IMR-90 (cell line): ENCODE measurements around the gene ZNF582. TPM values are rescaled to one million over a fixed set of nuclear protein-coding genes. Genes with fewer than 3 reads are reported as not detected.

Source experiments
- ATAC-seq: fragments of 200-7000 bp; cut with Tn5 transposase; 2 replicates; pipeline ENCODE4 v1.9.1; 2020; ENCODE audit warnings: low read depth, mild to moderate bottlenecking, moderate library complexity
- BruUV-seq: library from RNA; stranded (reverse); fragments of 400-500 nt; replicated peaks from 2 replicates; lab custom pipeline; 2021; lab: Mats Ljungman, UMichigan
- CTCF ChIA-PET: fragments of 300-600 bp; formaldehyde crosslinking; extraction: SDS; loops from one replicate; lab custom pipeline; 2021; ENCODE audit warnings: antibody characterized with exemption; lab: Yijun Ruan, JAX
- POLR2A ChIA-PET: fragments of 300-600 bp; sonication (Branson Sonifier 250); formaldehyde crosslinking; loops from one replicate; lab custom pipeline; 2022; ENCODE audit warnings: antibody characterized with exemption; ENCODE audit not compliant: unreplicated experiment; lab: Charles Lee
- DNase-seq: peaks from one replicate; pipeline ENCODE4 v3.0.0; 2013
- H2AFZ ChIP-seq: replicated peaks from 2 replicates; pipeline ENCODE3; 2013; ENCODE audit warnings: low read length, mild to moderate bottlenecking; ENCODE audit not compliant: poor library complexity
- H2AK5ac ChIP-seq: 2 replicates; pipeline ENCODE4 v1.6.1; 2013; ENCODE audit warnings: low read depth, low read length, inconsistent platforms
- H2AK9ac ChIP-seq: replicated peaks from 2 replicates; pipeline ENCODE3; 2013; ENCODE audit warnings: mild to moderate bottlenecking, low read depth, low read length, moderate library complexity; ENCODE audit not compliant: poor library complexity
- H2BK120ac ChIP-seq: 2 replicates; pipeline ENCODE4 v1.6.1; 2013; ENCODE audit warnings: low read depth, low read length, inconsistent platforms
- H2BK15ac ChIP-seq: 3 replicates; pipeline ENCODE4 v1.6.1; 2013; ENCODE audit warnings: low read depth, low read length, inconsistent platforms
- H2BK20ac ChIP-seq: 2 replicates; pipeline ENCODE4 v1.6.1; 2013; ENCODE audit warnings: low read depth, mild to moderate bottlenecking, inconsistent platforms, low read length, moderate library complexity
- H2BK5ac ChIP-seq: 2 replicates; pipeline ENCODE4 v1.6.1; 2013; ENCODE audit warnings: mild to moderate bottlenecking, low read depth, low read length, inconsistent platforms; ENCODE audit not compliant: poor library complexity, severe bottlenecking
- H3K14ac ChIP-seq: replicated peaks from 2 replicates; pipeline ENCODE4 v1.6.1; 2013; ENCODE audit warnings: low read depth, low read length, inconsistent platforms
- H3K18ac ChIP-seq: 2 replicates; pipeline ENCODE4 v1.6.1; 2013; ENCODE audit warnings: low read depth, low read length, control low read depth
- H3K23ac ChIP-seq: 2 replicates; pipeline ENCODE4 v1.6.1; 2013; ENCODE audit warnings: low read depth, low read length, inconsistent platforms
- H3K27ac ChIP-seq: 2 replicates; pipeline ENCODE4 v1.5.1; 2013; ENCODE audit warnings: mild to moderate bottlenecking, control low read depth, low read length; ENCODE audit not compliant: insufficient read depth
- H3K27me3 ChIP-seq: 2 replicates; pipeline ENCODE4 v1.6.1; 2013; ENCODE audit warnings: low read length; ENCODE audit not compliant: control insufficient read depth, insufficient read depth
- H3K36me3 ChIP-seq: 2 replicates; pipeline ENCODE4 v1.6.1; 2013; ENCODE audit warnings: low read length, mixed read lengths; ENCODE audit not compliant: control insufficient read depth, insufficient read depth
- H3K4ac ChIP-seq: 2 replicates; pipeline ENCODE4 v1.6.1; 2013; ENCODE audit warnings: low read depth, low read length, inconsistent platforms
- H3K4me1 ChIP-seq: 2 replicates; pipeline ENCODE4 v1.6.1; 2013; ENCODE audit warnings: low read length, mixed read lengths; ENCODE audit not compliant: control insufficient read depth, insufficient read depth
- H3K4me2 ChIP-seq: 2 replicates; pipeline ENCODE4 v1.6.1; 2013; ENCODE audit warnings: low read depth, mild to moderate bottlenecking, control low read depth, low read length, moderate library complexity
- H3K4me3 ChIP-seq: 2 replicates; pipeline ENCODE4 v1.5.1; 2013; ENCODE audit warnings: low read depth, mild to moderate bottlenecking, control low read depth, low read length, moderate library complexity; ENCODE audit not compliant: insufficient read depth
- H3K56ac ChIP-seq: 2 replicates; pipeline ENCODE4 v1.6.1; 2013; ENCODE audit warnings: low read length, inconsistent platforms; ENCODE audit not compliant: insufficient read depth; ENCODE audit errors: extremely low read depth
- H3K79me1 ChIP-seq, 2 experiments: 2 replicates each; pipeline ENCODE4 v1.6.1; 2013; ENCODE audit warnings: low read length in 2 of 2, inconsistent platforms in 1 of 2, low read depth in 1 of 2
- H3K9ac ChIP-seq: 2 replicates; pipeline ENCODE4 v1.6.1; 2013; ENCODE audit warnings: low read depth, low read length, control low read depth
- H3K9me1 ChIP-seq: 2 replicates; pipeline ENCODE4 v1.6.1; 2013; ENCODE audit warnings: low read length, inconsistent platforms; ENCODE audit not compliant: insufficient read depth
- H3K9me3 ChIP-seq: 2 replicates; pipeline ENCODE4 v1.6.1; 2013; ENCODE audit warnings: low read length; ENCODE audit not compliant: control insufficient read depth, insufficient read depth
- H4K20me1 ChIP-seq: 2 replicates; pipeline ENCODE4 v1.6.1; 2013; ENCODE audit warnings: low read length, inconsistent platforms; ENCODE audit not compliant: insufficient read depth
- H4K5ac ChIP-seq: 2 replicates; pipeline ENCODE4 v1.6.1; 2013; ENCODE audit warnings: mild to moderate bottlenecking, low read depth, low read length, control low read depth
- H4K8ac ChIP-seq, 2 experiments: 2 replicates each; pipeline ENCODE4 v1.6.1; 2013; ENCODE audit warnings: low read depth in 2 of 2, low read length in 2 of 2, control low read depth in 1 of 2, inconsistent platforms in 1 of 2
- H4K91ac ChIP-seq: 2 replicates; pipeline ENCODE4 v1.6.1; 2013; ENCODE audit warnings: low read depth, low read length, inconsistent platforms; ENCODE audit not compliant: insufficient read depth
- MAFK ChIP-seq: IDR thresholded peaks from 2 replicates; pipeline ENCODE4 v1.6.1; 2012; ENCODE audit warnings: low read depth, low read length, improper control_type of control experiment
- POLR2A ChIP-seq: IDR thresholded peaks from 2 replicates; pipeline ENCODE4 v1.6.1; 2012; ENCODE audit warnings: mild to moderate bottlenecking, low read depth, low read length
- RCOR1 ChIP-seq: IDR thresholded peaks from 2 replicates; pipeline ENCODE4 v1.6.1; 2012; ENCODE audit warnings: mild to moderate bottlenecking, low read length, improper control_type of control experiment; ENCODE audit not compliant: insufficient replicate concordance
- RFX5 ChIP-seq: IDR thresholded peaks from 2 replicates; pipeline ENCODE4 v1.8.0; 2012; ENCODE audit warnings: low read depth, mild to moderate bottlenecking, low read length, moderate library complexity
- WGBS, 2 experiments: methylation state at CpG; one replicate each; pipeline versions ENCODE4 v1.1.5 to v1.1.7; 2013; ENCODE audit warnings: missing lambda C conversion rate in 2 of 2; ENCODE audit not compliant: insufficient read length in 1 of 2; ENCODE audit errors: extremely low coverage in 2 of 2; 5-methylcytosine and 5-hydroxymethylcytosine counted together
- dilution Hi-C: fragments of 300-500 bp; cut with HindIII; formaldehyde crosslinking; loops from one replicate; pipeline ENCODE4 v1.14.3; 2018; ENCODE audit warnings: low sequenced_read_pairs; ENCODE audit not compliant: unreplicated experiment
- in situ Hi-C: fragments of 300-500 bp; cut with MboI; formaldehyde crosslinking; loops from 3 replicates; pipeline ENCODE4 v1.14.3; 2019; ENCODE audit warnings: low sequenced_read_pairs, inconsistent platforms, mixed read lengths
- intact Hi-C: fragments of 100-400 bp; cut with micrococcal nuclease; formaldehyde crosslinking; loops from 2 replicates; pipeline ENCODE4 v1.10.0; 2022
- polyA plus RNA-seq, 3 experiments: library from polyadenylated mRNA; depleted of rRNA; stranded (reverse); fragments of >200 nt; gene quantifications; 2 replicates each; pipeline ENCODE4 v1.2.3, GENCODE V29; 2012; ENCODE audit warnings: low replicate concordance in 1 of 3
- total RNA-seq: library from RNA; depleted of rRNA; stranded (reverse); fragments of >200 nt; gene quantifications from 2 replicates; pipeline ENCODE4 v1.2.3, GENCODE V29; 2012

ZNF582 gene
- total and polyA plus RNA-seq, 2 of the 4 experiments (the other 2 are of a cell fraction) = 1.6 to 1.8 TPM

GRCh38 chr19:56360841-56361240, 32.5 kb downstream of the ZNF582 start:
- Histone ChIP-seq H2BK20ac (no peak overlapping the region), H3K4me2 (no peak overlapping the region), H2AFZ (no peak overlapping the region), H3K9me3 (0 out of 2 replicates have a peak, but pooled peaks cover 1% of the 10 kb centered on the region), H3K79me1 (no peaks in the 10 kb centered on the region), H4K5ac (no peak overlapping the region), H4K8ac (no peak overlapping the region), H3K9ac (no peak overlapping the region), H3K4me3 (no peak overlapping the region), H2BK15ac (no peak overlapping the region), H2AK9ac (no peak overlapping the region), H4K20me1 (no peaks in the 10 kb centered on the region), H2AK5ac (no peak overlapping the region), H3K36me3 (no peaks in the 10 kb centered on the region), H3K56ac (no peak overlapping the region), H3K27ac (no peak overlapping the region), H3K9me1 (no peaks in the 10 kb centered on the region), H3K14ac (no peak overlapping the region), H3K27me3 (no peaks in the 10 kb centered on the region), H2BK5ac (no peak overlapping the region), H3K4me1 (no peaks in the 10 kb centered on the region), H2BK120ac (no peak overlapping the region), H3K23ac (no peak overlapping the region), H4K91ac (no peak overlapping the region), H3K4ac (no peak overlapping the region), H3K18ac (no peak overlapping the region)
- ATAC-seq (no peak), DNase-seq (no peak)
- POLR2A ChIA-PET = no interaction called here
- TF ChIP-seq MAFK = no peak
- TF ChIP-seq RCOR1 = no peak
- no peak for TF ChIP-seq RFX5
- no peak for TF ChIP-seq POLR2A
- CTCF ChIA-PET = interaction anchor here (0.7 kb wide), 1 partner anchor 39 kb away, joined by 3 read pairs; no protein-coding TSS in a partner anchor
- dilution Hi-C loops = no loop called here
- no TSS peak for BruUV-seq
- intact Hi-C loops = no loop called here
- WGBS, 2 experiments = 57% methylated on average over 1 of the region's 2 CpGs; no CpG with 5 or more reads in 1 of the 2 experiments
- in situ Hi-C loops = no loop called here
